Measurements from ENCODE around the gene NUTF2.

GRCh38 chr16:67868290-67868689 lies 21.6 kb downstream of the NUTF2 start:
- TF ChIP-seq GATA2 (IDR thresholded peaks at IDR 0.05; ENCODE audit: low read depth, low read length) (no peak), GATA3 (IDR thresholded peaks at IDR 0.05; ENCODE audit: low read depth, low read length) (no peak)
